Frontal cortex (tissue), 1 donor: ENCODE data around the gene INKA1. TPM values are rescaled to one million over a fixed set of nuclear protein-coding genes. Genes with fewer than 3 reads are reported as not detected.

Experiments
- small RNA-seq: library from RNA; depleted of rRNA; stranded (forward); fragments of <200 nt; gene quantifications from one replicate; pipeline ENCODE3, GENCODE V24; 2014
- total RNA-seq: library from RNA; depleted of rRNA; stranded (reverse); fragments of >200 nt; gene quantifications from one replicate; pipeline ENCODE4 v1.2.3, GENCODE V29; 2014

INKA1 gene
- total RNA-seq, 1 donor from 2014 or later, result 14.3 TPM

Small RNA genes within 50 kb of the gene (small RNA-seq; reads per million reads assigned to genes)
- gene COX6CP14, result not detected

Other genes starting within 250 kb of the INKA1 start
- gene BSN, start 248.8 kb upstream of the INKA1 start, total RNA-seq, result 5.3 TPM
- gene APEH, start 128.9 kb upstream of the INKA1 start, total RNA-seq, result 66.0 TPM
- gene MST1, start 113.8 kb upstream of the INKA1 start, total RNA-seq, result 6.9 TPM
- 25.3 TPM for gene RNF123, start 113.7 kb upstream of the INKA1 start, total RNA-seq
- gene AMIGO3, start 83.6 kb upstream of the INKA1 start, total RNA-seq, result not detected
- gene GMPPB, start 79.3 kb upstream of the INKA1 start, total RNA-seq, result 9.4 TPM
- gene IP6K1, start 16.7 kb upstream of the INKA1 start, total RNA-seq, result 51.4 TPM
- gene CDHR4, start 3.4 kb upstream of the INKA1 start, total RNA-seq, result not detected
- gene UBA7, start 10.7 kb downstream of the INKA1 start, total RNA-seq, result 1.6 TPM
- gene TRAIP, start 53.3 kb downstream of the INKA1 start, total RNA-seq, result 2.0 TPM
- gene CAMKV, start 66.6 kb downstream of the INKA1 start, total RNA-seq, result 180 TPM
- gene MST1R, start 100.6 kb downstream of the INKA1 start, total RNA-seq, result 0.41 TPM
- gene MON1A, start 126.5 kb downstream of the INKA1 start, total RNA-seq, result 14.7 TPM
- gene RBM6, start 136.9 kb downstream of the INKA1 start, total RNA-seq, result 79.5 TPM